ENCODE data around the gene MYL11. TPM values are rescaled to one million over a fixed set of nuclear protein-coding genes. Genes with fewer than 3 reads are reported as not detected.

MYL11 gene
- polyA plus RNA-seq (2012; rRNA removed): 0.23 TPM in 1 of 2 replicates, not detected in the other
- polyA plus RNA-seq (2012; cell fraction: cytosol; rRNA removed): not detected in 2 replicates
- polyA plus RNA-seq (2012; cell fraction: nucleus; rRNA removed): 0.08 and 0.65 TPM in 2 replicates

GRCh38 chr16:30374538-30374937 lies at the start of gene MYL11:
MYL11 (plus strand) TSS chr16:30374802; CDS start chr16:30374858, 56 bp downstream.
- Histone ChIP-seq H3K9me2 (no peaks in the 10 kb centered on the region), H3K27me3 (ENCODE audit: insufficient read depth) (no peaks in the 10 kb centered on the region), H4K20me1 (ENCODE audit: insufficient read depth) (peaks cover 4% of the 10 kb centered on the region), H3K4me2 (no peak within 1 kb of the TSS), H3K4me3 (ENCODE audit: low read depth in 2 of 2, low read length in 1 of 2) (no peak within 1 kb of the TSS), H3K9ac (no peak within 1 kb of the TSS), H3K9me3 (no peaks in the 10 kb centered on the region), H3K27ac (ENCODE audit: low read depth in 2 of 2, low read length in 1 of 2) (no peak within 1 kb of the TSS), H3K79me2 (ENCODE audit: insufficient read depth) (peaks cover 10% of the 10 kb centered on the region), H3F3A (replicated peaks; ENCODE audit: insufficient read depth) (peaks cover 11% of the 10 kb centered on the region), H3K36me3 (replicated peaks in 1 of 2; ENCODE audit: control insufficient read depth in 1 of 2, insufficient read depth in 2 of 2, low read length in 1 of 2) (no peaks in the 10 kb centered on the region), H3K4me1 (ENCODE audit: control insufficient read depth in 1 of 2, insufficient read depth in 2 of 2, low read depth in 1 of 2, low read length in 1 of 2) (peaks cover 10 to 25% of the 10 kb centered on the region in 2 experiments; a peak in 3 of 4 replicates), H2AFZ (ENCODE audit: low read depth) (no peak within 1 kb of the TSS)
- 83% methylated on average over 2 of the region's 6 CpGs for WGBS (ENCODE audit: low lambda C conversion rate)
- TF ChIP-seq RAD21 (IDR thresholded peaks at IDR 0.05; ENCODE audit: low read length) (no peak), PBX3 (IDR thresholded peaks at IDR 0.05) (no peak), CTCF (IDR thresholded peaks at IDR 0.05) (no peak), USF1 (IDR thresholded peaks at IDR 0.05; ENCODE audit: borderline replicate concordance, low read depth) (no peak), CHD2 (IDR thresholded peaks at IDR 0.05; ENCODE audit: low read length, partially characterized antibody) (no peak), TCF12 (IDR thresholded peaks at IDR 0.05) (no peak), SIN3A (IDR thresholded peaks at IDR 0.05; ENCODE audit: borderline replicate concordance, low read depth, low read length) (no peak), NFIC (IDR thresholded peaks at IDR 0.05; ENCODE audit: borderline replicate concordance) (no peak), GATA2 (CRISPR knock-in tag; IDR thresholded peaks at IDR 0.05) (no peak), MXI1 (IDR thresholded peaks at IDR 0.05; ENCODE audit: low read depth, low read length) (no peak), TAF1 (IDR thresholded peaks at IDR 0.05; ENCODE audit: borderline replicate concordance, low read depth, low read length) (no peak), SMC3 (IDR thresholded peaks at IDR 0.05; ENCODE audit: low read depth, low read length) (no peak), USF2 (IDR thresholded peaks at IDR 0.05; ENCODE audit: borderline replicate concordance, low read depth, low read length) (no peak), MEF2A (IDR thresholded peaks at IDR 0.05; ENCODE audit: borderline replicate concordance, low read depth) (no peak), MAX (IDR thresholded peaks at IDR 0.05; ENCODE audit: low read depth) (no peak), IRF3 (IDR thresholded peaks at IDR 0.05; ENCODE audit: low read depth, low read length) (no peak), RFX5 (IDR thresholded peaks at IDR 0.05; ENCODE audit: low read length) (no peak), YY1 (IDR thresholded peaks at IDR 0.05; ENCODE audit: low read depth) (no peak)
- POLR2A ChIA-PET: no interaction called here
- no peak for DNase-seq
- CTCF ChIA-PET: no interaction called here

All from SK-N-SH (cell line).